HEK293 (cell line): ENCODE measurements around the gene FUT8.

Experiments
- CTCF ChIA-PET: fragments of 350-600 bp; formaldehyde crosslinking; extraction: SDS; loops from one replicate; lab custom pipeline; 2021; ENCODE audit warnings: antibody characterized with exemption; lab: Yijun Ruan, JAX
- POLR2A ChIA-PET: fragments of 300-600 bp; formaldehyde crosslinking; extraction: SDS; loops from one replicate; lab custom pipeline; 2020; ENCODE audit warnings: antibody characterized with exemption, inconsistent platforms; lab: Yijun Ruan, JAX
- H3K27ac ChIP-seq: fragments of 200-500 bp; sonication (Bioruptor generic); 2 replicates; pipeline ENCODE4 v1.5.1; 2014; ENCODE audit warnings: low read depth, low read length, control low read depth, inconsistent platforms; ENCODE audit errors: extremely low read depth
- H3K36me3 ChIP-seq, 2 experiments: fragments of 200-500 bp in 1 of 2; sonication (Bioruptor generic) in 1 of 2; 1 replicate in 1 of 2; 2 replicates in 1 of 2; pipeline ENCODE4 v1.5.1; 2014 to 2017; ENCODE audit warnings: inconsistent platforms in 2 of 2, low read length in 2 of 2; ENCODE audit not compliant: control insufficient read depth in 2 of 2, insufficient read depth in 1 of 2
- H3K4me1 ChIP-seq: fragments of 200-500 bp; sonication (Bioruptor generic); 2 replicates; pipeline ENCODE4 v1.5.1; 2014; ENCODE audit warnings: mild to moderate bottlenecking, low read length, inconsistent platforms; ENCODE audit not compliant: control insufficient read depth, insufficient read depth
- H3K4me3 ChIP-seq: 2 replicates; pipeline ENCODE4 v1.5.1; 2011; ENCODE audit warnings: low read depth, mild to moderate bottlenecking, control low read depth, low read length, moderate library complexity
- H3K9me3 ChIP-seq: fragments of 200-500 bp; sonication (Bioruptor generic); 2 replicates; pipeline ENCODE4 v1.5.1; 2014; ENCODE audit warnings: low read depth, low read length, inconsistent platforms; ENCODE audit not compliant: control insufficient read depth, insufficient read depth
- HOXC10 ChIP-seq: sonication (generic); formaldehyde crosslinking; IDR thresholded peaks from 2 replicates; pipeline ENCODE4 v1.8.1; 2023; ENCODE audit warnings: mild to moderate bottlenecking, missing genetic modification reagents
- KLF9 ChIP-seq: fragments of 450-650 bp; formaldehyde crosslinking; IDR thresholded peaks from 2 replicates; pipeline ENCODE4 v1.5.1; 2016; ENCODE audit warnings: missing biosample characterization, missing genetic modification characterization, low read depth
- MZF1 ChIP-seq: fragments of 450-650 bp; formaldehyde crosslinking; IDR thresholded peaks from 2 replicates; pipeline ENCODE4 v1.5.1; 2017; ENCODE audit warnings: missing biosample characterization, missing genetic modification characterization, borderline replicate concordance
- PRDM4 ChIP-seq: fragments of 450-650 bp; formaldehyde crosslinking; IDR thresholded peaks from 2 replicates; pipeline ENCODE4 v1.5.1; 2017; ENCODE audit warnings: missing biosample characterization, missing genetic modification characterization
- RBAK ChIP-seq: fragments of 450-650 bp; formaldehyde crosslinking; IDR thresholded peaks from 2 replicates; pipeline ENCODE4 v1.5.1; 2016; ENCODE audit warnings: missing biosample characterization, missing genetic modification characterization
- REPIN1 ChIP-seq: fragments of 450-650 bp; formaldehyde crosslinking; IDR thresholded peaks from 2 replicates; pipeline ENCODE4 v1.5.1; 2017; ENCODE audit warnings: missing biosample characterization, missing genetic modification characterization, low read depth
- ZNF10 ChIP-seq: fragments of 450-650 bp; formaldehyde crosslinking; IDR thresholded peaks from 2 replicates; pipeline ENCODE4 v1.5.1; 2017; ENCODE audit warnings: missing biosample characterization, missing genetic modification characterization
- ZNF121 ChIP-seq: fragments of 450-650 bp; formaldehyde crosslinking; IDR thresholded peaks from 2 replicates; pipeline ENCODE4 v1.5.1; 2016; ENCODE audit warnings: missing biosample characterization, missing genetic modification characterization
- ZNF132 ChIP-seq: fragments of 450-650 bp; formaldehyde crosslinking; IDR thresholded peaks from 2 replicates; pipeline ENCODE4 v1.5.1; 2017; ENCODE audit warnings: missing biosample characterization, missing genetic modification characterization, borderline replicate concordance
- ZNF133 ChIP-seq: fragments of 450-650 bp; formaldehyde crosslinking; IDR thresholded peaks from 2 replicates; pipeline ENCODE4 v1.5.1; 2016; ENCODE audit warnings: missing biosample characterization, missing genetic modification characterization
- ZNF416 ChIP-seq: fragments of 450-650 bp; formaldehyde crosslinking; IDR thresholded peaks from 2 replicates; pipeline ENCODE4 v1.5.1; 2016; ENCODE audit warnings: missing biosample characterization, missing genetic modification characterization
- ZNF423 ChIP-seq: fragments of 450-650 bp; formaldehyde crosslinking; IDR thresholded peaks from 2 replicates; pipeline ENCODE4 v1.5.1; 2016; ENCODE audit warnings: missing biosample characterization, missing genetic modification characterization
- ZNF433 ChIP-seq: fragments of 450-650 bp; formaldehyde crosslinking; IDR thresholded peaks from 2 replicates; pipeline ENCODE4 v1.5.1; 2016; ENCODE audit warnings: missing biosample characterization, missing genetic modification characterization, low read depth
- ZNF626 ChIP-seq: fragments of 450-650 bp; sonication (Bioruptor Pico); formaldehyde crosslinking; IDR thresholded peaks from 2 replicates; pipeline ENCODE4 v1.5.1; 2018; ENCODE audit warnings: missing biosample characterization, missing genetic modification characterization, inconsistent platforms
- ZNF664 ChIP-seq: fragments of 450-650 bp; formaldehyde crosslinking; IDR thresholded peaks from 2 replicates; pipeline ENCODE4 v1.5.1; 2016; ENCODE audit warnings: missing biosample characterization, missing genetic modification characterization
- ZNF76 ChIP-seq: fragments of 450-650 bp; formaldehyde crosslinking; IDR thresholded peaks from 2 replicates; pipeline ENCODE4; 2016; ENCODE audit warnings: low read depth, missing biosample characterization, missing genetic modification characterization, borderline replicate concordance
- ZNF837 ChIP-seq: fragments of 450-650 bp; formaldehyde crosslinking; IDR thresholded peaks from 2 replicates; pipeline ENCODE4 v1.5.1; 2016; ENCODE audit warnings: missing biosample characterization, missing genetic modification characterization
- TF ChIP-seq, protein P1 (sequence below): fragments of 450-650 bp; formaldehyde crosslinking; optimal IDR thresholded peaks from 2 replicates; pipeline ENCODE3; 2016; ENCODE audit warnings: missing biosample characterization, mild to moderate bottlenecking, missing genetic modification characterization
- TF ChIP-seq, protein P2 (sequence below): fragments of 450-650 bp; formaldehyde crosslinking; IDR thresholded peaks from 2 replicates; pipeline ENCODE4 v1.5.1; 2016; ENCODE audit warnings: missing biosample characterization, missing genetic modification characterization
- TF ChIP-seq, protein P3 (sequence below): fragments of 450-650 bp; formaldehyde crosslinking; IDR thresholded peaks from 2 replicates; pipeline ENCODE4 v1.5.1; 2016; ENCODE audit warnings: missing biosample characterization, missing genetic modification characterization
- TF ChIP-seq, protein P4 (sequence below): fragments of 450-650 bp; formaldehyde crosslinking; IDR thresholded peaks from 2 replicates; pipeline ENCODE4 v1.5.1; 2016; ENCODE audit warnings: missing biosample characterization, missing genetic modification characterization

Gene FUT8

DNA sequence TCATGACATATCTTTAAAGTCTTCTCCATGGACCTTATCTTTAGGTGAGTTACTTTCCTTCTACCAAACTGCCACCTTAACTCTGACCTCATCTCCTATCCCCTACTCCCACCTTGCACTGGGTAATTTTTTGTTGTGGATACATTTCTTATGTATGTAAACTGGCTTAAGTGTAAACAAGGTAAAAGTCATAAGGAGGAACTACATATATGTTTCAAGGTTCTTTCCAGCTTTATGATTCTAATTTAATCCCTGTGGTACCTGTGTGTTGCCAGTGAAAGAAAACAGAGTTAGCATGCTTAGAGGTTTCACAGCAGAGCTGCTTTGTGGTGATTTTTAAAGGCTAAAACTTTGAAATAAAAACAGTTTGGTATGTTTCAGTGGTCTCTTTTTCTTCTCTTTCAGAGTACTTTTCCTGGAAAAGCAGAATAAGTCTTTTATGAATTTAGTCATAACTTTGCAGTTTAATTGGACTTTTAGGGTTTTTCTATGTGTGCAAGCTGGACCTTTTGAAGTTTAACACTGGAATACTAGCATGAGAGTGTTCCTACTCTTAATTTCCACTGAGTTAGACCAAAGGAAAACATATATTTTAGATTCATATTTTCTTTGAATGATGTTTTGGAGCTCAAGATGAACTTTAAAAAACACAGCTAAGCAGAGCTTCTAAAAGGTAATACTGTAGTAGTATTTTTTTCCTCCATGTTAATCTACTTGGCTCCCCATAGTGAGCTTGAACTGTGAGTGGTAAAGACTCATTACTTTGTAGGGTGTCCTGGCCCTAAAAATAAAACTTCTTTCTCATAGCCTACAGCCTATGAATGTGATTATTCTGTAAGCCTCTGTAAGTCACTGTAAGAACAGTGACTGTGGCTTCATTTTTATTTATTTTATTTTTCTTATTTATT lies 105.4 kb downstream of the FUT8 start:
- CTCF ChIA-PET: no interaction called here
- Histone ChIP-seq H3K4me3 (no peak overlapping the region), H3K9me3 (no peaks in the 10 kb centered on the region), H3K36me3 (no peaks in the 10 kb centered on the region), H3K4me1 (no peaks in the 10 kb centered on the region), H3K27ac (no peak overlapping the region)
- POLR2A ChIA-PET: no interaction called here
- no peak for TF ChIP-seq RBAK (tag by site-specific recombination)
- TF ChIP-seq ZNF133 (tag by site-specific recombination): no peak
- TF ChIP-seq ZNF416 (tag by site-specific recombination): no peak
- TF ChIP-seq ZNF132 (tag by site-specific recombination): no peak
- no peak for TF ChIP-seq ZNF10
- no peak for TF ChIP-seq ZNF664 (tag by site-specific recombination)
- TF ChIP-seq KLF9 (tag by site-specific recombination): no peak

DNA sequence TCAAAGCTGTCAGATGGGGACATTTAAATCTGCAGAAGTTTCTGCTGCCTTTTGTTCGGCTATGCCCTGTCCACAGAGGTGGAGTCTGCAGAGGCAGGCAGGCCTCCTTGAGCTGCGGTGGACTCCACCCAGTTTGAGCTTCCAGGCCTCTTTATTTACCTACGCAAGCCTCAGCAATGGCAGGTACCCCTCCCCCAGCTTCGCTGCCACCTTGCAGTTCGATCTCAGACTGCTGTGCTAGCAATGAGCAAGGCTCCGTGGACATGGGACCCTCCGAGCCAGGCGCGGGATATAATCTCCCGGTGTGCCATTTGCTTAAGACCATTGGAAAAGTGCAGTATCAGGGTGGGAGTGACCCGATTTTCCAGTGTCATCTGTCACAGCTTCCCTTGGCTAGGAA lies 115.5 kb downstream of the FUT8 start:
- CTCF ChIA-PET: no interaction called here
- Histone ChIP-seq H3K36me3 (no peaks in the 10 kb centered on the region), H3K4me1 (no peaks in the 10 kb centered on the region), H3K9me3 (no peaks in the 10 kb centered on the region), H3K4me3 (no peak overlapping the region), H3K27ac (no peak overlapping the region)
- TF ChIP-seq ZNF76 (tag by site-specific recombination): no peak
- POLR2A ChIA-PET: no interaction called here

- no peaks in the 10 kb centered on the region for H3K4me1 ChIP-seq
- H3K36me3 ChIP-seq: no peaks in the 10 kb centered on the region
- CTCF ChIA-PET: interaction anchor here (0.7 kb wide), 1 partner anchor 512 kb away, joined by 4 read pairs; no protein-coding TSS in a partner anchor
- POLR2A ChIA-PET: no interaction called here
- H3K9me3 ChIP-seq: no peaks in the 10 kb centered on the region
- H3K27ac ChIP-seq: no peak overlapping the region
- no peak overlapping the region for H3K4me3 ChIP-seq
- TF ChIP-seq ZNF626 (tag by site-specific recombination): no peak
- TF ChIP-seq, protein P1, sequence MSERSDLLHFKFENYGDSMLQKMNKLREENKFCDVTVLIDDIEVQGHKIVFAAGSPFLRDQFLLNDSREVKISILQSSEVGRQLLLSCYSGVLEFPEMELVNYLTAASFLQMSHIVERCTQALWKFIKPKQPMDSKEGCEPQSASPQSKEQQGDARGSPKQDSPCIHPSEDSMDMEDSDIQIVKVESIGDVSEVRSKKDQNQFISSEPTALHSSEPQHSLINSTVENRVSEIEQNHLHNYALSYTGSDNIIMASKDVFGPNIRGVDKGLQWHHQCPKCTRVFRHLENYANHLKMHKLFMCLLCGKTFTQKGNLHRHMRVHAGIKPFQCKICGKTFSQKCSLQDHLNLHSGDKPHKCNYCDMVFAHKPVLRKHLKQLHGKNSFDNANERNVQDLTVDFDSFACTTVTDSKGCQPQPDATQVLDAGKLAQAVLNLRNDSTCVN (tag by site-specific recombination): no peak
- TF ChIP-seq, protein P2, sequence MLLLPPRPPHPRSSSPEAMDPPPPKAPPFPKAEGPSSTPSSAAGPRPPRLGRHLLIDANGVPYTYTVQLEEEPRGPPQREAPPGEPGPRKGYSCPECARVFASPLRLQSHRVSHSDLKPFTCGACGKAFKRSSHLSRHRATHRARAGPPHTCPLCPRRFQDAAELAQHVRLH (tag by site-specific recombination): no peak
- TF ChIP-seq, protein P3, sequence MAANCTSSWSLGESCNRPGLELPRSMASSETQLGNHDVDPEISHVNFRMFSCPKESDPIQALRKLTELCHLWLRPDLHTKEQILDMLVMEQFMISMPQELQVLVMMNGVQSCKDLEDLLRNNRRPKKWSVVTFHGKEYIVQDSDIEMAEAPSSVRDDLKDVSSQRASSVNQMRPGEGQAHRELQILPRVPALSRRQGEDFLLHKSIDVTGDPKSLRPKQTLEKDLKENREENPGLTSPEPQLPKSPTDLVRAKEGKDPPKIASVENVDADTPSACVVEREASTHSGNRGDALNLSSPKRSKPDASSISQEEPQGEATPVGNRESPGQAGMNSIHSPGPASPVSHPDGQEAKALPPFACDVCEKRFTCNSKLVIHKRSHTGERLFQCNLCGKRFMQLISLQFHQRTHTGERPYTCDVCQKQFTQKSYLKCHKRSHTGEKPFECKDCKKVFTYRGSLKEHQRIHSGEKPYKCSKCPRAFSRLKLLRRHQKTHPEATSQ (tag by site-specific recombination): no peak
- TF ChIP-seq REPIN1 (tag by site-specific recombination): no peak
- TF ChIP-seq, protein P4, sequence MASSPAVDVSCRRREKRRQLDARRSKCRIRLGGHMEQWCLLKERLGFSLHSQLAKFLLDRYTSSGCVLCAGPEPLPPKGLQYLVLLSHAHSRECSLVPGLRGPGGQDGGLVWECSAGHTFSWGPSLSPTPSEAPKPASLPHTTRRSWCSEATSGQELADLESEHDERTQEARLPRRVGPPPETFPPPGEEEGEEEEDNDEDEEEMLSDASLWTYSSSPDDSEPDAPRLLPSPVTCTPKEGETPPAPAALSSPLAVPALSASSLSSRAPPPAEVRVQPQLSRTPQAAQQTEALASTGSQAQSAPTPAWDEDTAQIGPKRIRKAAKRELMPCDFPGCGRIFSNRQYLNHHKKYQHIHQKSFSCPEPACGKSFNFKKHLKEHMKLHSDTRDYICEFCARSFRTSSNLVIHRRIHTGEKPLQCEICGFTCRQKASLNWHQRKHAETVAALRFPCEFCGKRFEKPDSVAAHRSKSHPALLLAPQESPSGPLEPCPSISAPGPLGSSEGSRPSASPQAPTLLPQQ (tag by site-specific recombination): no peak
- TF ChIP-seq ZNF423 (tag by site-specific recombination): no peak
- no peak for TF ChIP-seq MZF1 (tag by site-specific recombination)
- TF ChIP-seq HOXC10 (CRISPR knock-in tag): no peak
- no peak for TF ChIP-seq ZNF837 (tag by site-specific recombination)
- TF ChIP-seq ZNF133 (tag by site-specific recombination): no peak
- TF ChIP-seq ZNF433: no peak
- no peak for TF ChIP-seq ZNF121 (tag by site-specific recombination)
- no peak for TF ChIP-seq PRDM4 (tag by site-specific recombination)
These were observed 118.6 kb downstream of the FUT8 start for GRCh38 chr14:65531148-65531547.
